Epithelial cell of proximal tubule (primary cell): ENCODE measurements around the gene GPR85. TPM values are rescaled to one million over a fixed set of nuclear protein-coding genes. Genes with fewer than 3 reads are reported as not detected.
"Not testable (repeated sequence)": the region's sequence is repeated elsewhere in the genome, so short reads cannot be mapped to it uniquely, and the experiment has no call there.

Experiments used
- DNase-seq: peaks from one replicate; pipeline ENCODE4 v3.0.0-alpha.2; 2011; ENCODE audit warnings: low read depth
- H3K4me3 ChIP-seq: 2 replicates; pipeline ENCODE4 v1.5.1; 2011; ENCODE audit warnings: low read depth, mild to moderate bottlenecking, low read length
- CTCF ChIP-seq: conservative IDR thresholded peaks from 2 replicates; pipeline ENCODE4 v1.5.1; 2012; ENCODE audit warnings: low read depth, mild to moderate bottlenecking, low read length
- total RNA-seq: library from RNA; depleted of rRNA; stranded (reverse); fragments of >200 nt; gene quantifications from 2 replicates; pipeline ENCODE4 v1.2.3, GENCODE V29; 2015

GPR85 gene
- total RNA-seq, 1 donor from 2014 or later: not detected

GRCh38 chr7:113119429-113119828 lies 32.8 kb upstream of the GPR85 start:
- no peak for DNase-seq
- TF ChIP-seq CTCF: no peak
- H3K4me3 ChIP-seq: no peak overlapping the region

GRCh38 chr7:113118074-113118959 lies 31.7 kb upstream of the GPR85 start, which contains the start of gene SMIM30:
SMIM30 (minus strand) TSS chr7:113118554; CDS start chr7:113117578, 976 bp downstream.
- no peak for DNase-seq
- H3K4me3 ChIP-seq: peak within 1 kb of the TSS; percentile 72
- TF ChIP-seq CTCF: no peak

- DNase-seq: not testable (repeated sequence)
Observed at GRCh38 chr7:113117374-113117774, 30.7 kb upstream of the GPR85 start.

GRCh38 chr7:113113912-113114311 lies 27.3 kb upstream of the GPR85 start:
- DNase-seq: no peak
- TF ChIP-seq CTCF: peak; percentile 53
- no peak overlapping the region for H3K4me3 ChIP-seq

More at GRCh38 chr7:113117374-113117774, 30.7 kb upstream of the GPR85 start:
- H3K4me3 ChIP-seq: peak overlapping the region; percentile 72

- TF ChIP-seq CTCF: no peak
- no peak overlapping the region for H3K4me3 ChIP-seq
- DNase-seq: no peak
Observed at GRCh38 chr7:113109718-113110117, 23.1 kb upstream of the GPR85 start.

- TF ChIP-seq CTCF: no peak
- peak overlapping the region; percentile 45 for H3K4me3 ChIP-seq
- DNase-seq: peak; percentile 88
Observed at GRCh38 chr7:113100121-113100603, 13.5 kb upstream of the GPR85 start.

GRCh38 chr7:113099284-113099919 lies 12.8 kb upstream of the GPR85 start:
- DNase-seq: no peak
- no peak for TF ChIP-seq CTCF
- peak overlapping the region; percentile 45 for H3K4me3 ChIP-seq
